Coronary artery (tissue), 2 donors: ENCODE measurements around the gene ALDH1L1.

Experiments
- DNase-seq: peaks from one replicate; pipeline ENCODE4 v3.0.0-alpha.2; 2017; ENCODE audit warnings: low spot score
- H3K27ac ChIP-seq, 2 donors: fragments of 200-600 bp; sonication (generic); one replicate each; pipeline ENCODE4 v1.5.1; 2016 to 2019
- H3K4me3 ChIP-seq: fragments of 200-600 bp; sonication (generic); 2 replicates; pipeline ENCODE4 v1.5.1; 2016; ENCODE audit warnings: mild to moderate bottlenecking, moderate library complexity
- CTCF ChIP-seq: fragments of 200-600 bp; sonication (generic); IDR thresholded peaks from one replicate; pipeline ENCODE4 v1.5.1; 2019; ENCODE audit warnings: antibody characterized with exemption

ALDH1L1 gene

GRCh38 chr3:126155819-126156218 is 24.6 kb downstream of the ALDH1L1 start:
- TF ChIP-seq CTCF: no peak
- no peak overlapping the region for H3K27ac ChIP-seq
- no peak overlapping the region for H3K4me3 ChIP-seq
- no peak for DNase-seq

DNA sequence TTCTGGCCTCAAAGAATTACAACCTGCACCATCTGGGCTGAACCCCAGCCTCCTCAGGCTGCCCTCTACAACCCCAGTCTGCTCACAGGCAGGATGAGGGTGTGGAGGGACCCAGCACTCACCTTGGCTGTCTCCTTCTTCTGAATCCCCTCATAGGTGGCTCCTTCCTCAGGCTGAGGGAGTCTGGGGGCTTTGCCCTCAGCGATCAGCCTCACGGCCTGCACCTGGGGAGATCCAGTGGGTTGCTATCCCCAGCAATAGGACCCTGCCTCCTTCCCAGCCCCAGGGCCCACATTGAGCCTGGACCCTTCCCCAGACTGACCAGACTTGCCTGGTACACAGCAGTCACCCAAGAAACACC is 25.1 kb downstream of the ALDH1L1 start:
- no peak overlapping the region for H3K4me3 ChIP-seq
- no peak overlapping the region for H3K27ac ChIP-seq
- no peak for DNase-seq
- TF ChIP-seq CTCF: no peak

DNA sequence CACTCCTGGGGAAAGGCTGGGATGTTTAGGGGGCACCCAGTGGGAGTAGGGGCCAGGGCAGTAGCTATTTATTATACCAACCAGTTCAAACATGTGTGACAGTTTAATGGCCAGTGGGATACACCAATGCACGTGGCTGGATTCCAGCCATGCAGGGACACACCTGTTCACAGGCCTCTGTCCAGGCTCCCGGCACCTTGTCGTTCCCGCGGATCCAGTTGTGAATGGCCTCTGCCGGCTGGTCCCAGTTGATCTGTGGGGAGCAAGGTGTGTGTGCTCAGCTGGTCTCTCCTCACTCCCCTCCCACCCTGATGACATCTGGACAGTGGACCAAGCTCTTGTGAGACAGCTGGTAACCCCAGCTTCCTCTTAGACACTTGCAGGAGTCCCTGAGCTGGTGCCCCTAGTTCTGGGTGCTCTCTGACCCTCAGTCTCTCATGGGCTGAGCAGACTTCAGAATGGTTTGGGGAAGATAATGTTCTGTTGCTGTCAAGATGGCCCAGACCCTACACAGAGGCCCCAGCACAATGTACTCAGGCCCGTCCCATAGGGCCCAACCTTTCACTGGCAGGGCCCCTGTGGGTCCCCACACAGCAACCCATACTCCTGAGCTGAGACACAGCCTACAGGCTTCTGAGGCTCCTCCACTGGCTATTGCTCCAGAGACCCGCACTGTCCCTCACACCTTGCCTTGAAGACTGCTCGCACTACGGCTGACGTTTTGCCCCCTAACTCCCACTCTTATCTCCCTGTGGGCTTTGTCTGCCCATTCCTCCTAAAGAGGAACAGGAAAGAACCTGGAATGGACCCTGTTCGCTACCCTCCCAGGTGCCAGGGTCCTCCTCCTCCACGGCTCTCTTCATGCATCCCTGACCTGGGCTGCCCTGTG is 25.8 kb downstream of the ALDH1L1 start:
- no peak for DNase-seq
- TF ChIP-seq CTCF: no peak
- H3K4me3 ChIP-seq: no peak overlapping the region
- no peak overlapping the region for H3K27ac ChIP-seq

DNA sequence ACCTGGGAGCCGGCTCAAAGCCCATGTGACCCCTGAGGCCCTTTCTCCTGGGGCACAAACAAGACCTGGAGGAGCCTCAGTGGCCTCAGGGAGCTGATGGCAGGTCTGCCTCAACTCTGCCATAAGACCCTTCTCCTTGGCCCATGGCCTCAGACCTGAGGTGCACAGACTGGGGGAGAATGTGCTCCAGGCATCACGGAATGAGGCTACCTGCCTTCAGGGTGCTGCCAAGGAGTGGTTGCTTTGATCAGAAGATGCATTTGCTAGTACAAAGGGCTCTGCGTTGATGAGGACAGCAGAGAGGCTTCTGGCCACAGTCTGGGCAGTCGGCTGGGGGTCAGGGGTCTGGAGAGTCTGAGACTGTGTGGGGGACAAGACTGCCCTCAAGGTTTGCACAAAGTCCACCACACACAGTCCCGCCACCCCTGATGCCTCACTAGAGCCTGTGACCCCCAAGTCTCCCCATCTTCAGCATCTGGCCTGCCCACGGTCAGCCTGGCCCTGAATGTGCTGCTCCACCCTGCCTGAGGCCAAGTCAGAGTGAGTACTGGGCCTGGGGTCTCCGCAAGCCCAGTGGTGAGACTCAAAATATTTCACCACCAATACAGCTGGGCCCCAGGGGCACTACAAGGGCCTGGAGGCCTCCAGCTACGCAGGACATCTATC is 26.6 kb downstream of the ALDH1L1 start:
- no peak for DNase-seq
- TF ChIP-seq CTCF: no peak
- Histone ChIP-seq H3K27ac (no peak overlapping the region), H3K4me3 (no peak overlapping the region)

DNA sequence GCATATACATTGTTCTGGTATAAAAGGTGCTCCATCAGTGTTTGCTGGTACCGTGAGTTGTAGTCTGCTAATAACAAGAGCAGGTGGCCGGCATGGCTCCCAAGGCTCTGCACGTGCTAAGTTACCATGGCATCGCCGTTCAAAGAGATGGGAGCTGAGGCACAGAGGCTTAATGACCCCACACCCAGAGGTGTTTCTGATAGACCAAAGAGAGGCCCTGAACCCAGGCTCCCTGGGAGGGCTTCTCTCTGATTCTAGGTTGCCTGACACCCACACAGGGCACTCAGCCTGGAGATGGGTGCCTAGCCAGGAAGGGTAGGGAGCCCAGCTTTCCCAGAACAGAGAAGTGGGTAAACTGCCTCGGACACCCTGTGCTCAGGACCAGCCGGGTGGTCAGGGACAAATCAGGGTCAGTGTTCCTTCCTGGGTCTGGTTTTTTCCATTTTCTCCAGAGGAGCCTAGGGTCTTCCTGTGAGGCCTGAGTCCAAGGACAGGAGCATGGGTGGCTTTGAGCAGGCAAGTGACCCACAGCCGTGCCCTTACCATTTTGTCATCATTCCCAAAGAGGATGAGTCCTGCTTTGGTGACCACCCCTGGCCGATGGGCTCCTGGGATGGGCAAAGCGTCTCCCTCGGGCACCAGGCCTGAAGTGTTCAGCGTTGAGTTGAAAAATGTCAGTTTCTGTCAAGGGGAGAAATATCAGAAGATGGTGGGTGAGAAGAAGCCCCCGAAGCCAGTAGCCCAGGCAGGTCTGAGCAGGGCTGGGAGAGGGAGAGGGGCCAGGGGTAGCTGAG is 27.3 kb downstream of the ALDH1L1 start:
- no peak overlapping the region for H3K27ac ChIP-seq
- no peak for TF ChIP-seq CTCF
- H3K4me3 ChIP-seq: no peak overlapping the region
- DNase-seq: no peak

GRCh38 chr3:126152458-126152857 is 27.9 kb downstream of the ALDH1L1 start:
- H3K4me3 ChIP-seq: no peak overlapping the region
- no peak for TF ChIP-seq CTCF
- no peak overlapping the region for H3K27ac ChIP-seq
- DNase-seq: no peak
